LNCaP clone FGC (cell line): Measurements from ENCODE around the gene SLC22A8.

Experiments used
- DNase-seq: peaks from one replicate; pipeline ENCODE4 v3.0.0-alpha.2; 2011; ENCODE audit warnings: low read depth
- H3K4me3 ChIP-seq: 2 replicates; pipeline ENCODE4 v1.5.1; 2011; ENCODE audit warnings: mild to moderate bottlenecking, low read depth, low read length, control low read depth
- CTCF ChIP-seq: IDR thresholded peaks from 2 replicates; pipeline ENCODE4 v1.5.1; 2012; ENCODE audit warnings: mild to moderate bottlenecking; ENCODE audit not compliant: control insufficient read depth, insufficient read depth; ENCODE audit errors: extremely low read depth

SLC22A8 gene

GRCh38 chr11:62988276-62988675 lies 27.4 kb downstream of the SLC22A8 start:
- no peak for DNase-seq
- no peak for TF ChIP-seq CTCF
- H3K4me3 ChIP-seq = no peak overlapping the region

- no peak overlapping the region for H3K4me3 ChIP-seq
- no peak for TF ChIP-seq CTCF
- DNase-seq = no peak
These were observed 30.4 kb downstream of the SLC22A8 start for GRCh38 chr11:62985041-62985750.

- DNase-seq = no peak
- no peak within 1 kb of the TSS for H3K4me3 ChIP-seq
- TF ChIP-seq CTCF = no peak
These were observed 31.1 kb downstream of the SLC22A8 start, which contains the start of gene SLC22A6 for GRCh38 chr11:62984451-62984991. Gene SLC22A6, minus strand, starts transcription at chr11:62984967. Its CDS starts 277 bp downstream, at chr11:62984690.

GRCh38 chr11:62983536-62984199 lies 32.0 kb downstream of the SLC22A8 start:
- H3K4me3 ChIP-seq = no peak overlapping the region
- DNase-seq = no peak
- no peak for TF ChIP-seq CTCF

GRCh38 chr11:62981743-62982142 lies 33.9 kb downstream of the SLC22A8 start:
- H3K4me3 ChIP-seq = no peak overlapping the region
- TF ChIP-seq CTCF = no peak
- no peak for DNase-seq

- no peak for TF ChIP-seq CTCF
- no peak overlapping the region for H3K4me3 ChIP-seq
- DNase-seq = no peak
These were observed 35.4 kb downstream of the SLC22A8 start for GRCh38 chr11:62980133-62980760.
